Measurements from ENCODE around the gene TM9SF1.

DNA sequence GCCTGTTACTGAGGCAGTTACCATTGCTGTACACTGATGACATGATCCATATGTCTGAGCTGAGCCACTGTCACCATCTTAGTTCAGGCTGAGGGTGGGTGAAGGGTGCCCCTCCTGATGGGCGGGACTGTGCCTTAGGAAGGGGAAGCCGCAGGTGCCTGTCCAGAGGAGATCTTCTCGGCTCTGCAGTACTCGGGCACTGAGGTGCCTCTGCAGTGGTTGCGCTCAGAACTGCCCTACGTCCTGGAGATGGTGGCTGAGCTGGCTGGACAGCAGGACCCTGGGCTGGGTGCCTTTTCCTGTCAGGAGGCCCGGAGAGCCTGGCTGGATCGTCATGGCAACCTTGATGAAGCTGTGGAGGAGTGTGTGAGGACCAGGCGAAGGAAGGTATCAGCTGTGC lies 44.2 kb downstream of the TM9SF1 start:
- no peak for TF ChIP-seq CTCF (IDR thresholded peaks at IDR 0.05)
- TF ChIP-seq POLR2AphosphoS5 (IDR thresholded peaks at IDR 0.05; ENCODE audit: low read depth, low read length), result no peak
- TF ChIP-seq TCF7L2 (IDR thresholded peaks at IDR 0.05; ENCODE audit: low read depth, low read length), result no peak
- TF ChIP-seq REST (IDR thresholded peaks at IDR 0.05; ENCODE audit: insufficient read depth in 1 of 2, low read depth in 2 of 2, low read length in 1 of 2), result no peak

Measured in Panc1 (cell line).